ENCODE data around the gene SULT4A1. TPM values are rescaled to one million over a fixed set of nuclear protein-coding genes. Genes with fewer than 3 reads are reported as not detected.

Gene SULT4A1
- total RNA-seq, 1 donor from 2014 or later: 1.7 TPM

- no peak for DNase-seq (ENCODE audit: low spot score)
Measured at GRCh38 chr22:43818981-43819380, 43.3 kb downstream of the SULT4A1 start.

- no peak for DNase-seq (ENCODE audit: low spot score)
Measured at GRCh38 chr22:43817402-43817801, 44.9 kb downstream of the SULT4A1 start.

DNA sequence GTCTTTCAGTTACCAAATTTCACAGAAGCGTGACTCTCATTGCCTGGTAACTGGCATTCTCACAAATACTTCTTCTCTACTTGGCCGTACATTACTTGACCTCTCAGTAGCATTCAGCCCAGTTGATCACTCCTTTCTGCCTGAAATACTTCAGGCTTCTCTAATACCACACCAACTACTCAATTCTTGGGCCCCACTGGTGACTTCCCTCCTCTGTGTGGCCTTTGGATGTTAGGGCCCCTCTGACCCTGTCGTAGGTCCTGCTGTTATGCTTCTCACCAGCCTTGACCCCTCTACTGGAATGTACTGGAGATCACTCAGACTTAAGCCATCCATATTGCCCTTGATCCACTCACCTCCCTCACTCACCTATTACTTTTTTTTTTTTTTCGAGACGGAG is 48.0 kb downstream of the SULT4A1 start:
- DNase-seq (ENCODE audit: low spot score): no peak

DNA sequence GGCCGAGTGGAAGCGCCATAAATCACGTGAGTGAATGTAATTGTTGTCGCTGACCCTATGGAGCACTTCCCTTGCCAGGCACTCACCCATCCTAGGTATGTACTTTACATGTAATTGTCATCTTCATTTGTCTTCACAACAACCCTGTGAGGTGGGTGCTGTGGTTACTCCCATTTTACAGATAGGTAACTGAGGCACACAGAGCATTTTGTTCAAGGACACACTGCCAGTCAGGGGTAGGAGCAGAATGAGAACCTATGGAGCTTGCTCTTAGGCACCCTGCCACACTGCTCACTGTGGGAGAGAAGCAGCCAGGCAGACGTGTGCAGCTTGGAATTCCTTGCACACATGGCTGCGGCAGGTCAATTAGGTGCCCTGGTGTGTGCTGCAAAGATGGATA is 49.4 kb downstream of the SULT4A1 start:
- DNase-seq (ENCODE audit: low spot score): no peak

DNA sequence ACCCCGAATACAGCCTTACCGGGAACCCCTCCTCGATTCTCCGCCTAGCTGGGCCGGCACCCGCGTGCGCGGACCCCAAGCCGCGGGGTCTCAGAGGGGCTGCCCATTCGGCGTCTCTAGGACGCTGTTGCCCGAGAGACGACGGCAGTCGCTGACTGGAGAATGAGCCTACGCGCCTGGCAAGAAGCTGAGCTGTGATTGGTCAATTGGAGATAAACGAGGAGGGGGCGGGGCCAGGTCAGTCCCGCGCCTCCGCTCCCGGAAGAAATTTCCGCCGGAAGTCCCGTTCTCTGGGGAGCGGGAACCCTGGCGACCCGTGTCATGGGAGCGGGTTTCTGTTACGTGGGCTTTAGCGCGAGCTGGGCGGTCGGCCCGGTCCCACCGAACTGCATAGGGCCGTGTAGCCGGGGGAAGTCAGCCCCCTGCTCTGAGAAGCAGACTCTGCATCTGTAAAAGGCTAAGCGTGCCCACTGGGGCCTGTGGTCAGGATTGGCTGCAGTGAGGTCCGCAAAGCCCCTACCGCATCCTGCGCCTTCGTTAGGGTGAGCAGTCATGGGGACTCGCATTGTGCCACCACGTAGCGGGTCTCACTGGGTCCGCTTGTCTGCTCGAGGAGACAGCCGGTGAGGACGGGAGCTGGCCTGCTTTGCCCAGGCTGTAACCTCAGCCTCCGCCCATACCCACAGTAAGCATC is 50.0 kb downstream of the SULT4A1 start, which contains the start of gene EFCAB6:
Gene EFCAB6 (minus strand): TSS at position 157 of the 694 bp plus-strand sequence. CDS start 29,987 bp downstream, outside the sequence.
- DNase-seq (ENCODE audit: low spot score): peak; percentile 96

- no peak for DNase-seq (ENCODE audit: low spot score)
Measured at GRCh38 chr22:43811777-43812148, 50.5 kb downstream of the SULT4A1 start.

- DNase-seq (ENCODE audit: low spot score): no peak
Measured at GRCh38 chr22:43802897-43803495, 59.3 kb downstream of the SULT4A1 start.

DNA sequence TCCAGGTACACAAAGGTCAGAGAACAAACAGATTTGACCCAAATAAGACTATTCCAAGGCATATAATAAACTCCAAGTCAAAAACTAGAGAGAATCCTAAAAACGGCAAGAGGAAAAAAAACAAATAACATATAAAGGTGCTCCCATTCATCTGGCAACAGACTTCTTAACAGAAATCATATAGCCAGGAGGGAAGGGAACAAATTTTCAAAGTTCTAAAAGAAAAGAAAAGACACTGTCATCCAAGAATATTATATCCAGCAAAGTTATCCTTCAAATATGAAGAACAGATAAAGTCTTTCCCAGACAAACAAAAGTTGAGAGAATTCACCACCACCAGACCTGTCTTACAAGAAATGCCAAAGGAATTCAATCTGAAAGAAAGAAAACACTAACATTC is 61.3 kb downstream of the SULT4A1 start:
- no peak for DNase-seq (ENCODE audit: low spot score)

DNA sequence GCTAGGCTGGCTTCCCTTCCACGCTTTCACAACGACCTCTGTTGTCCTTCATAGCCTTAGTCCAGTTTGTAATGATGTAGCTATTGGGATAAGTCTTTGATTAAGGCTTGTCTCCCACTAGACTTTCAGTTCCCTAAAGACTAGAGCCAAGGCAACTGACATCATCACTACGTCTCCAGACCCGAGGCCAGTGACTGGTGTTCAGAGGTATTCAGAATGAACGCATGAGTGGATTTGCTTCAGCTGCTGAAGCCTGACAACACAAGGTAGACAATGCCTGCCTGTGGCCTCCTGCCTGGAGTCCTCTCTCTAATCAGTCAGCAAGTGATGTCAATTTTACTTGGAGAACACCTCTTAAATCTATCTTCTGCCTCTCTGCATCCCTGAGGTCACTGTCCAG is 63.8 kb downstream of the SULT4A1 start:
- no peak for DNase-seq (ENCODE audit: low spot score)

- no peak for DNase-seq (ENCODE audit: low spot score)
Measured at GRCh38 chr22:43796567-43796966, 65.7 kb downstream of the SULT4A1 start.

GRCh38 chr22:43795320-43795719 is 67.0 kb downstream of the SULT4A1 start:
- DNase-seq (ENCODE audit: low spot score): no peak

- no peak for DNase-seq (ENCODE audit: low spot score)
Measured at GRCh38 chr22:43792905-43793304, 69.4 kb downstream of the SULT4A1 start.

GRCh38 chr22:43789452-43789851 is 72.9 kb downstream of the SULT4A1 start:
- DNase-seq (ENCODE audit: low spot score): no peak

GRCh38 chr22:43783777-43784176 is 78.5 kb downstream of the SULT4A1 start:
- no peak for DNase-seq (ENCODE audit: low spot score)

DNA sequence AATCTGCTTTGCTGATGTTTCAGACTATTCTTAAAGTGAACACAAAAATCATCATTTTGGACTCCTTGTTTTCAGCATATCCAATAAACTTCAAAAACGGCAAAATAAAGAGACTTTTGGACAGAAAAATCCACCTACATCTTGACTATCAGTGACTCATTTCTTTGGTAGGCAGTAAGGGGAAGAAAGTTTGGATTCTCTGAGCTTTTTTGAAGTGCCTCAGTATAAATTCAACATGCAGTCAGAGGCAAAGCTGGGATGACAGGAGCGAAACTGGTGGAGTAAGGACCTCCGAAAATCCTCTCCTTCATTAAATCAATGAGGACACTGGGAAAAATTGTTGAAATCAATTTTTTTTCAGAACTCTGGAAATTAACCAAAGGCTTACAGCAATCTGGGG is 79.9 kb downstream of the SULT4A1 start:
- no peak for DNase-seq (ENCODE audit: low spot score)

- no peak for DNase-seq (ENCODE audit: low spot score)
Measured at GRCh38 chr22:43777286-43777685, 85.0 kb downstream of the SULT4A1 start.

DNA sequence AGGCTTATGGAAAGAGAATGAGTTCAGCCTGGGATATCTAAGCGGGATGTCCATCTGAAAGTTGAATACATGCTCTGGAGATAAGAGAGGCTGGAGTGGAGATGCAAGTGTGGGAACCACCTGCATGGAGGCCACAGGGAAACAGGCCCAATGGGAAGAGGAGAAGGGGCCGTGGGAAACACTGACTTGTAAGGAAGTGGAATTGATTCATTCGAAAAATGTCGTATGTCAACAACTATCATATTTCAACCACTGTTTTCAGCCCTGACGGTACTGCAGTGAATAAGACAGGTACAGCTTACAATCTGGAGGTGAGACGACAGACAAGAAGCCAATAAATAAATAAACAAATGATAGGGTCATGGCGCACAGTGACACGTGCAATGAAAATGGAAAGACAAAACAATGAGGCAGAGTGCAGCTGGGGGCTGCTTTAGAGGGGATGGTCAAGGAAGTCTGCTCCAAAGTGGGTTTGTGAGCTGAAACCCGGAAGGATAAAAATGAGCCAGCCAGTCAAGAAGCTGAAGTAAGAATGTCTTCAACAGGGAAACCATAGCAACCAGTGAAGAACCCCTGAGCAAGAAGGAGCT is 86.1 kb downstream of the SULT4A1 start:
- no peak for DNase-seq (ENCODE audit: low spot score)

Other genes with a start within 250 kb of the SULT4A1 start
- 1.3 TPM for gene EFCAB6, start 50.2 kb downstream of the SULT4A1 start, total RNA-seq
- not detected for gene PNPLA5, start 29.5 kb upstream of the SULT4A1 start, total RNA-seq
- gene PNPLA3, start 61.3 kb upstream of the SULT4A1 start, total RNA-seq: 0.93 TPM
- 49.4 TPM for gene SAMM50, start 92.9 kb upstream of the SULT4A1 start, total RNA-seq
- gene PARVB, start 161.8 kb upstream of the SULT4A1 start, total RNA-seq: 76.2 TPM

Data from mesenteric fat pad (tissue), 1 donor.